ENCODE measurements around the gene KRTAP10-6.

KRTAP10-6 gene

GRCh38 chr21:44599264-44600029 is 7.1 kb upstream of the KRTAP10-6 start:
- H3K4me1 ChIP-seq (ENCODE audit: control insufficient read depth in 1 of 2, insufficient read depth in 1 of 2, low read depth in 1 of 2, low read length in 1 of 2) = no peaks in the 10 kb centered on the region
- no peaks in the 10 kb centered on the region for H3K36me3 ChIP-seq
- no peaks in the 10 kb centered on the region for H3K9me3 ChIP-seq
- peaks cover 31% of the 10 kb centered on the region for H3K27me3 ChIP-seq
- TF ChIP-seq CTCF (IDR thresholded peaks at IDR 0.05) = no peak
- no peak overlapping the region for H3K27ac ChIP-seq
- no peak overlapping the region for H3K4me3 ChIP-seq (ENCODE audit: low read depth in 1 of 2, low read length in 1 of 2)

- TF ChIP-seq CTCF (IDR thresholded peaks at IDR 0.05) = no peak
- no peaks in the 10 kb centered on the region for H3K9me3 ChIP-seq
- no peak overlapping the region for H3K4me3 ChIP-seq (ENCODE audit: low read depth in 1 of 2, low read length in 1 of 2)
- H3K36me3 ChIP-seq = no peaks in the 10 kb centered on the region
- peaks cover 33% of the 10 kb centered on the region for H3K27me3 ChIP-seq
- no peaks in the 10 kb centered on the region for H3K4me1 ChIP-seq (ENCODE audit: control insufficient read depth in 1 of 2, insufficient read depth in 1 of 2, low read depth in 1 of 2, low read length in 1 of 2)
- H3K27ac ChIP-seq = no peak overlapping the region
Observed at GRCh38 chr21:44598061-44598460, 5.8 kb upstream of the KRTAP10-6 start.

GRCh38 chr21:44596068-44596725 is 3.9 kb upstream of the KRTAP10-6 start:
- Histone ChIP-seq H3K27me3 (peaks cover 41% of the 10 kb centered on the region), H3K27ac (no peak overlapping the region), H3K4me3 (ENCODE audit: low read depth in 1 of 2, low read length in 1 of 2) (no peak overlapping the region), H3K4me1 (ENCODE audit: control insufficient read depth in 1 of 2, insufficient read depth in 1 of 2, low read depth in 1 of 2, low read length in 1 of 2) (no peaks in the 10 kb centered on the region), H3K9me3 (no peaks in the 10 kb centered on the region), H3K36me3 (no peaks in the 10 kb centered on the region)
- TF ChIP-seq CTCF (IDR thresholded peaks at IDR 0.05) = no peak

GRCh38 chr21:44595524-44595923 is 3.2 kb upstream of the KRTAP10-6 start:
- Histone ChIP-seq H3K36me3 (no peaks in the 10 kb centered on the region), H3K4me3 (ENCODE audit: low read depth in 1 of 2, low read length in 1 of 2) (no peak overlapping the region), H3K9me3 (no peaks in the 10 kb centered on the region), H3K27me3 (peaks cover 41% of the 10 kb centered on the region), H3K4me1 (ENCODE audit: control insufficient read depth in 1 of 2, insufficient read depth in 1 of 2, low read depth in 1 of 2, low read length in 1 of 2) (no peaks in the 10 kb centered on the region), H3K27ac (no peak overlapping the region)
- TF ChIP-seq CTCF (IDR thresholded peaks at IDR 0.05) = no peak

GRCh38 chr21:44594406-44594916 is 2.2 kb upstream of the KRTAP10-6 start:
- H3K4me1 ChIP-seq (ENCODE audit: control insufficient read depth in 1 of 2, insufficient read depth in 1 of 2, low read depth in 1 of 2, low read length in 1 of 2) = no peaks in the 10 kb centered on the region
- no peak overlapping the region for H3K4me3 ChIP-seq (ENCODE audit: low read depth in 1 of 2, low read length in 1 of 2)
- no peaks in the 10 kb centered on the region for H3K9me3 ChIP-seq
- H3K27ac ChIP-seq = no peak overlapping the region
- no peak for TF ChIP-seq CTCF (IDR thresholded peaks at IDR 0.05)
- H3K36me3 ChIP-seq = no peaks in the 10 kb centered on the region
- peaks cover 41% of the 10 kb centered on the region for H3K27me3 ChIP-seq

All from neutrophil (primary cell).